Muscle of arm (tissue), 12 donors: ENCODE data around the gene S100A1. TPM values are rescaled to one million over a fixed set of nuclear protein-coding genes. Genes with fewer than 3 reads are reported as not detected.

Experiments
- DNase-seq: peaks from one replicate; pipeline ENCODE4 v3.0.0-alpha.2; 2013
- polyA plus RNA-seq, 12 donors: library from polyadenylated mRNA; unstranded; fragments of 120-200 nt; gene quantifications; one replicate each; pipeline ENCODE4 v1.2.1, GENCODE V29; 2013; ENCODE audit not compliant: insufficient read length in 12 of 12

The S100A1 gene
- polyA plus RNA-seq, 12 donors, result 2.9 to 20.1 (median 7.0) TPM; not detected in 2

- DNase-seq, result no peak
These were observed 19.3 kb upstream of the S100A1 start for GRCh38 chr1:153608742-153609584.

DNA sequence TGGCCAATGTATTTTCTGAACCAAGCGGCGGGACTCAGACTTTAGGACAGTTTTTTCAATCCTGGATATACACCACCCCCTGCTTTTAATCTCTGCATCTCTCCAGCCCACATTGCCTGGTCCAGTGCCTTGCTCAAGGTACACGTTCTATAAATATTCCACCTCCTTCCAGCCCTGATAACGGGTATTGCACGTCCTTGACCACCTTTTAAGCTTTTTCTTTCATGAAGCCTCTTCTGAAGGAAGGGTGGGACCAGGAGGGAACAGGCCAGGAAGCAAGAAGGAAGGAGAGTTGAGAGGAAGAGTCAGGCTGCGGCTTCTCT lies 18.7 kb upstream of the S100A1 start:
- DNase-seq, result no peak

GRCh38 chr1:153610334-153610733 lies 17.9 kb upstream of the S100A1 start:
- no peak for DNase-seq

- DNase-seq, result no peak
These were observed 17.4 kb upstream of the S100A1 start for GRCh38 chr1:153610811-153611301.

DNA sequence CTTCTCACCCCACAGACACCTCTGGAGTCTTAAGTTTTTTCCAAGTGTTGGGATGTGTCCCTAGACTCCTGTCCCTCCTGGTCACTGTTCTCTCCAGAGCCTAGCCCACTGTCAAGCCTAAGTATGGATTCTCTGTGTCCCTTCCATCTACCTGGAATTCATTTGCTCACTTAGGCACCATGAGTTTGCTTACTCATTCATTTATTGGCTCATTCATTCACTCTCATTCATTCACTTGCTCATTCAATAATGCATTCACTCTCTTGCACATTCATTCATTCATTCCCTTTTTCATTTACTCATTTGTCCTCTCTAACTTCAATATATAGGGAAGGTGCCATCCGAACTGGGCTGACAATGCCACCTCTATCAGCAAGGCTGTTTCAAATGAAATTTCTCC lies 16.9 kb upstream of the S100A1 start:
- DNase-seq, result no peak

DNA sequence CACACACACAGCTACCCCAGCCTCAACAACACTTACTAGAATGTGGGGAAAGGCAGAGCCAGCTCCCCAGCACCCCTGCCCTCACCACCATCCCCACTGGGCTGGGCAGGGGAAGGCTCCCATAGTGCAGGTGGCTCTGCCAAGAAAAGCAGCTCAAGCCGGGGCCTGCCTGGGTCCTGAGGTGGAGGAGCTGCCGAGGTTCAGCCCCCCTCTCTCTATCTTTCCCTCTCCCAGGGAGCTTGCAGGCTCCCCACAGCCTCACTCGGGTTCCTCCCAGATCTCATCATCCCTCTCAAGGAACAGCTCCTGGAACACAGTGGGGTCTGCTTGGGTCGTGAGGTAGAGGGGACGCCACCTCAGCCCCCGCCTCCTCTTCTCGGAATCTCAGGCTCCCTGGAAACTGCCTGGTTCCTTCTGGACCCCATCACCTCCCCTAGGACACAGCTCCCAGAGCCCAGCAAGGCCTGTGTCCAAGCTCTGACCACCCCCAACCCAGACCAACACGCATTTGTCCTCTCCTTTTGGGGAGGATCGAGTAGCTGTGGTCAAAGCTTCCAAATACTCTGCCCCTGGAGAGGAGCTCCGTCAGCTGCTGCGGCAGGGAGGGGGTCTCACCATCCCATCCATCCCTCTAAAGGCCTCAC lies 16.0 kb upstream of the S100A1 start:
- no peak for DNase-seq

- DNase-seq, result peak; percentile 58
These were observed 15.4 kb upstream of the S100A1 start, which contains the start of gene S100A16 for GRCh38 chr1:153612755-153613331. Gene S100A16, minus strand, starts transcription at chr1:153613137. Its CDS starts 4,986 bp downstream, at chr1:153608151.

GRCh38 chr1:153613406-153613805 lies 14.8 kb upstream of the S100A1 start:
- no peak for DNase-seq

GRCh38 chr1:153614189-153614900 lies 13.9 kb upstream of the S100A1 start:
- DNase-seq, result no peak

DNA sequence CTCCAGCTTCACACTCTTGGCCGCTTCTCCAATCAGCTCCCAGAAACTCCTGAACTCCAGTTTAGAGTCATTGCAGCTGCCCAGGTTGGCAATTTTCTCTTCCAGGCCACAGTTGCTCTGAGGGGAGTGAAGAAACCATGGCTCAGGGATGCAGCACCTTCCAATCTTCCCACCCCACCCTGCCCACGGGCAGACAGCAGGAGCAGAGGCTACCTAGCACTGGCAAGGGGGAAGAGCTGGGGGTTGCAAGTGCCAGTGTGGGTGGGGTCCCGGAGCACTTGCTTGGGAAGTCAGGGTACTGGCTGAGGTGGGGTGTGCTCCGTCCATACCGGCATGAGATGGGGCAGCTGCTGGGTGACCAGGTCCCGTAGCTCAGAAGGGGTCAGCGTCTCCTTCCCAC lies 13.3 kb upstream of the S100A1 start:
- DNase-seq, result no peak

DNA sequence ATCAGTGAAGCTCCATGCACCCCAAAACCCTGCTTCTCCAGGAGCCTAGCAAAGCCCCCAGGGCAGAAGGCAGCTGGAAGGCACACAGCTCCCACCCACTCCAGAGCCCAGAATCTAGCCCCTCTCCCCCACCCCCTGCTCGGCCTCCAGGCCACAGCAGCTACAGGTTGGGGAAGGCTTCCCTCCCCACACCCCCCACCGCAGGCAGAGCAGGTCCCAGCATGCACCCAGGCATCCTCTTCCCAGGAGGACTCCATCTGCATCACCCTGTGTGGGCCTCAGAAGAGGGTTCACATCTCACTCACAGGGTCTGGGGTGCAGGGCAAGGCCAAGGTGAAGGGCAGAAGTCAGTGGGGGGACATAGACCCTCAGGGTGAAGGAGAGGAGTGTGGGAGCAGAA lies 12.8 kb upstream of the S100A1 start:
- DNase-seq, result no peak

DNA sequence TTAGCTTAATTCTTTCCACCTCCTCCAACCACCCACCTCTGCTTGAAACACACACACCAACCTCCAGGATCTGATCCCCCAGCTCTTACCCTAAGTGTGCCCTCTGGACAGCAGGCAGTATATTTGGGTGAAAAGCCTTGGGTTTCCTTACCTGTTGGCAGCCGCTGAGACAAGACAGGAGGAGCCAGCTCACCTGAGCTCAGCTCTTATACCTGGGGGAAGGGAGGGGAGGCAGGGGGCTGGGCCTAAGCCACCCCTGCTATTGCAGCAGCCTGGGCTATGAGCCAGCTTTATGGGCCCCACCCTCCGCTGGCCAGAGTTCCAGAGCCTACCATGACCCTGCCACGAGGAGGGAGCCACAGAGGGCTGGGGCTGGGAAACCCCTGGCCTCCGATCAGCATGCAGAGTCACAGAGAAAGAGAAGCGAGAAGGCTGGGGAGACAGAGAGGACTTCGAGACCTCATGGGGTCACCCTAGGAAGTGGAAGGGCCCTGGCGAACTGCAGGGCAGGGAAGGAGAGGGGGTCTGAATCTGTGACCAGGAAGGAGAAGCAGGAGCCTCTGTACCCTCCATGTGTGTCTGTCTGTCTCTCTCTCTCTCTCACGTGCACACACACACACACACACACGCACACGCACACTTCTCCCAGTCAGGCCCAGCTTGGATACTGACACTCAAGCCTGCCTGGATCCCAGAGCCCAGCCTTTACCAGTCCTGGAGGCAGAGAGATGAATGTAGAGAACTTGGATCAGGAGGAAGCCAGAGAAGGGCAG lies 11.9 kb upstream of the S100A1 start, which contains the start of gene S100A14:
S100A14 (minus strand) TSS at position 182 of the 773 bp plus-strand sequence. CDS start 467 bp downstream, outside the sequence.
- DNase-seq, result no peak

DNA sequence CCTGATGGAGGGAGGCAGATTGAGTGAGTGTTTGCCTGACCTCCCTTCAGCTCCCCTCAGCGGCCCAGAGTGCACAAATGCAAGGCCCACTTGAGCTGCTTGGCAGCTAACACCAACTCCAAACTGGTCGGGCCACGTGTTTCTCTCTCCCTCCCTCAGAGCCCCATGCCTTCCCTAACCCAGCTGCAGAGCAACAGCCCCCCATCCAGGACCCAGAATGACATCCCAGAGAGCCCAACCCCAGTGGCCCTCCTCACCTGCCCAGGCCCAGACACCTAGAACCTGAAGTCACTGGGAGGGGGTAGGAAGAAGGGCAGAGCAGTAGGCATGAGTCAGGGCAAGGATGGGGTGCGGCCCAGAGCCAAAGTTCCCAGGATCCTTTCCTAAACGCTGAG lies 11.3 kb upstream of the S100A1 start:
- DNase-seq, result no peak

DNA sequence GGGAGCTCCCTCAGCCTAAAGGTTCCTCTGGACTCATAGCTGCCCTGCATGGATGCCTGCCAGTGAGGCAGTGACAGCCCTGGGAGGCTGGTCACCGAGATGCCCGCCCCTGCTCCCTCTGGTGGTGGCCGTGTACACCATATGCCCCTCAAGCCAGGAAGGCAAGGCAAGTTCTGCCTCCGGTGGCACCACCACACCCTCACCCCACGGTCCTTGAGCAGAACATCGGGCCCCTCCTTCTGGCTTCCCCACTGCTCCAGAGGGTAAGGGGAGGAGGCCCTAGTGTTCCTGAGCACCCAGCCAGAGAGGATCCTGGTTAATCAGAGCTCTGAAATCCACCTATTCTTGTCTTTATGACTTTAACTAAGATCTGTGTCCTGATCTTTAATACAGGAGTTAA lies 10.6 kb upstream of the S100A1 start:
- no peak for DNase-seq

DNA sequence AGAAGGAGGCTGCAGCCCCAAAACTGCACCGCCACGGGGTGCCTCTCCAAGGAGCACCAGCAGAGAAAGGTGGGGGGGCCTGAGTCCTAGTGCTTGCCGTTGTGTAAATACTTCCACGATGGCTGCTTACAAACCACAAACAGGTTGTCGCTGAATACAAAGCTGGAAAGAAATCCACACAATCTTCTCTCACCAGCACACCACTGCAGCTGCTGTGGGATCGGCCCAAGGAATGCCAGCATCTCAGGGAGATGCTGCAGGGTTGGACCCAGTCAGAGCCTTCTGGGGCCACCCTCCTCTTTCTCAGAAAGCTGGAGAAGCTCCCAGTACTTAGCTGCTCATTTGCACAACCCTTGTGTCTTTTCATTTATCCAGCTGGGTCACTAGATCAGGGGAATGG lies 9.1 kb upstream of the S100A1 start:
- no peak for DNase-seq

DNA sequence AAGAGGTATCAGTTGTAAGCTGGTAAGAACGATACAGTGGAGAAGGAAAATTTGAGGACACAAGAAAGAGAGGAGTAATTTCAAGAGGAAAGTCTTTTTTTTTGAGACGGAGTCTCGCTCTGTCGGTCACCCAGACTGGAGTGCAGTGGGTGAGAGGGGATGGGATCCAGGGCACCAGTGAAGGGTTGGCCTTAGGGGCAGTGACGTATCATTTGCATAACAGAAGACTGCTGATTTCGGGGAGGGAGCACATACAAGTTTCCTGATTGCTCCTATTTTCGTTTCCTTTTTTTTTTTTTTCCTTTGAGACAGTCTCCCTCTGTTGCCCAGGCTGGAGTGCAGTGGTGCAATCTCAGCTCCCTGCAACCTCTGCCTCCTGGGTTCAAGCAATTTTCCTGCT lies 5.1 kb upstream of the S100A1 start:
- no peak for DNase-seq

GRCh38 chr1:153624965-153625611 lies 3.1 kb upstream of the S100A1 start:
- DNase-seq, result no peak

GRCh38 chr1:153626477-153626903 lies 1.7 kb upstream of the S100A1 start:
- no peak for DNase-seq

DNA sequence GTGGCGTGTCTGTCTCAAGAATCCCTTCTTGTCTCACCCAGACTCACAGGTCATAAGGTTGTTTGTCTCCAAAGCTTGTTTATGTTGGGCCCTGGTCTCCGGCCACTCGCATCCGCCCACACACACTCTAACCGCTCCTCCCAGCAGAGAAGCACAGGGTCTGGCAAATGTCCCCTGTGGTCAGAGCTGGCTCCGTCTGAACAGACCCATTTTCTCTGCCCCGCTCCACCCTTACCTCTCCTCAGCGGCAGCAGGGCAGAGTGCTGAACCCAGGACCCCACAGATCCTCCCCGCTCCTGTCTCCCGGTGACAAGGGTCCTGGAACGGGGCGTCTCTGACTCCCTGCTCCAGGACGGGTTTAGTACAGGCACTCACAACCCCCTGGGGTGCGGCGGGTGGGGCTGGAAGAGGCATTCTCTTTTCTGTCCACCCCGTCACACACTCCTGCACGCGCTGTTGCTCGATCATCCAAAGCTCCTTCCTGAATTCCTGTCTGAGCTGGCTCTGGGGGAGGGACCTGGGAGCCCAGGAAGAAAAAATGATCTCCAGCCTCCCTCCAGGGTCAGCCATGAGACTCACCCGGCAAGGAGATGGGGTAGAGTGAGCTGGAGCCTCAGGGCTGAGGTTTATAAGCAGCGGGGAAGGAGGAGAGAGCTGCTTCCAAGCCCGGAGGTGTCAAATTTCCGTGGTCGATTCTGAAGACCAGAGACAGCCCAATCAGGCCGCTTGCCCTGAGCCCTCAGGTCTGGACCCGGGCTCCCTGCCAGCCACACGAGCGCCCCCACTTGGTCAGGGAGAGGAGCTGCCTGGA lies 1.1 kb upstream of the S100A1 start, which contains the start of gene S100A13:
S100A13 (minus strand) TSS at position 602 of the 811 bp plus-strand sequence. CDS start 1,033 bp downstream, outside the sequence.
- peak; percentile 84 for DNase-seq
